GM10266 (cell line): ENCODE measurements around the gene CASP3.
A peak's percentile ranks its signal among the peaks of the same experiment; 100 is the strongest.

Source experiments
- DNase-seq: peaks from one replicate; pipeline ENCODE4 v3.0.0; 2012; ENCODE audit errors: extremely low spot score
- CTCF ChIP-seq: IDR thresholded peaks from 2 replicates; pipeline ENCODE4 v1.5.1; 2012; ENCODE audit warnings: mild to moderate bottlenecking, low read depth; ENCODE audit not compliant: control insufficient read depth, insufficient read depth; ENCODE audit errors: missing control alignments

Gene CASP3

GRCh38 chr4:184590196-184590595, 59.1 kb downstream of the CASP3 start:
- DNase-seq, result no peak
- no peak for TF ChIP-seq CTCF

- DNase-seq, result no peak
- TF ChIP-seq CTCF, result no peak
Observed at GRCh38 chr4:184588893-184589292, 60.4 kb downstream of the CASP3 start.

GRCh38 chr4:184587701-184588100, 61.5 kb downstream of the CASP3 start:
- TF ChIP-seq CTCF, result no peak
- no peak for DNase-seq

- TF ChIP-seq CTCF, result no peak
- DNase-seq, result no peak
Observed at GRCh38 chr4:184587221-184587620, 62.0 kb downstream of the CASP3 start.

- no peak for TF ChIP-seq CTCF
- DNase-seq, result peak; percentile 49
Observed at GRCh38 chr4:184583738-184584502, 65.3 kb downstream of the CASP3 start.
